ENCODE data around the gene THSD4.

DNA sequence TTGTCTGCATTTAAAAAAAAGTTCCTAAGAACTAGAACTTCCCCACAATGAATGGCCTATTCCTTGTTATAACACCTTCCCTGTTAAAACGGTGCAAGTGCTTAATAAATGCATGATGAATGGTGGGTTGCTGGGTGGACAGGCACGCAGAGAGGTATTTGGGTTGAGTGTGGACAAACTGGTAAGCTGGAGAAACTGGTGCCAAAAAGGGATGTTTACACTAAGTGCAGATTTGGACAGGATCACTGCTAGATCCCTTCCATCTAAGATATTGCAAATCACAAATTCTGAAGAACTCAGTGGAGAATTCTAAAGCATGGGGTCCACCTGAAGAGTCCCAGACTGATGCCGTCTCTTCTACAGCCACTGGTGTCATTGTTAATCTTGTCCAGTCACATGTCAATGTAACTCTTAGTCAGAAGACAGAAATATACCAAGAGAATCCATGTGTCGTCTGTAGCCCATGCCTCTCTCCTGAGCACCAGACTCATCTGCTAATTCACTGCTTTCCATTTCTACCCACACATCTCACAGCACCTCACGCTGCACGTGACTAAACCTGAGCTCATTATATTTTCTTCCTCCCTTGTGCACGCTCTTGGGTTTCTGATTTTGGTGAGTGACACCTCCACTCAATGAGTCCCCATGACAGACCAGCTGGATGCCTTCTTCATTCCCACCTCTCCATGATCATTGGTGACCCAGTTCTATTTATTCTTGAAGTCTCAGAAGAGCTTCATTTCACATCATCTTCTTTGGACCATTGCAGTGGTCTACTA lies 328.9 kb downstream of the THSD4 start:
- TF ChIP-seq CHD2 (IDR thresholded peaks at IDR 0.05; ENCODE audit: low read length), result no peak
- TF ChIP-seq GTF2F1 (IDR thresholded peaks at IDR 0.05; ENCODE audit: borderline replicate concordance, low read depth, low read length), result no peak
- no peak for TF ChIP-seq CTCF (IDR thresholded peaks at IDR 0.05; ENCODE audit: control extremely low read depth in 1 of 3, insufficient read depth in 1 of 3, low read depth in 1 of 3, low read length in 3 of 3)
- TF ChIP-seq POLR2A (IDR thresholded peaks at IDR 0.05; ENCODE audit: control extremely low read depth in 1 of 2, low read depth in 2 of 2, low read length in 2 of 2), result no peak
- no peak for TF ChIP-seq BCL11A (IDR thresholded peaks at IDR 0.05; ENCODE audit: low read depth in 2 of 2, low read length in 2 of 2)
- TF ChIP-seq NANOG (IDR thresholded peaks at IDR 0.05; ENCODE audit: insufficient read depth, low read depth, low read length, poor library complexity, severe bottlenecking), result no peak
- TF ChIP-seq EGR1 (IDR thresholded peaks at IDR 0.05; ENCODE audit: borderline replicate concordance, low read depth, low read length), result no peak
- TF ChIP-seq USF2 (IDR thresholded peaks at IDR 0.05; ENCODE audit: low read length), result no peak
- TF ChIP-seq YY1 (IDR thresholded peaks at IDR 0.05; ENCODE audit: low read depth, low read length), result no peak

All from H1 (cell line).